GM06990 (cell line): ENCODE data around the gene NRG2.

Experiments
- DNase-seq: peaks from one replicate; pipeline ENCODE4 v3.0.0-alpha.2; 2011; ENCODE audit not compliant: insufficient read length; ENCODE audit errors: extremely low read depth
- H3K27me3 ChIP-seq: replicated peaks from 2 replicates; pipeline ENCODE4 v1.6.0; 2011; ENCODE audit warnings: low read length; ENCODE audit not compliant: control insufficient read depth, insufficient read depth
- H3K36me3 ChIP-seq: 2 replicates; pipeline ENCODE4 v1.5.1; 2011; ENCODE audit warnings: low read length; ENCODE audit not compliant: control insufficient read depth, insufficient read depth
- H3K4me3 ChIP-seq: replicated peaks from 2 replicates; pipeline ENCODE4 v1.5.1; 2011; ENCODE audit warnings: low read depth, mild to moderate bottlenecking, control low read depth, low read length
- CTCF ChIP-seq: IDR thresholded peaks from 2 replicates; pipeline ENCODE4 v1.5.1; 2011; ENCODE audit warnings: low read length, control low read depth, mild to moderate bottlenecking, inconsistent platforms; ENCODE audit not compliant: insufficient read depth, poor library complexity, severe bottlenecking

The NRG2 gene

DNA sequence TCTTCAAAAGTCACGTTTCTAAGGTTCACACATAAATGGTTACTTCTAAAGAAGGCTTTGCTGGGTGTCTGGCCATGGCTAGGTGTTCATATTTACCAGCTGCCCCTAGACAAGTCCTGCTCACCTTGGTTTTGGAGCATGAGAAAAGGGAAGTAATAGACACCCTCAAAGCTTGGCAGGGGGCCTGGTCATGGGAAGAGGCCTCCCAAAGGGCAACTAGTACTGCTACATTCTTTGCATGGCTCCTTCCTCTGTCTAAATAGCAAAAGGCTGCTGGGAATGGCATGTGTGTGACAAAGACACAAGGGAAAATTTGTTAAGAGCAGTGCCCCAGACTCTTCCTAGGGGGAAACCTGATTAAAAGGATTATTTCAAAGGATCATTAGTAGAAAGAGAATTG is 93.4 kb downstream of the NRG2 start:
- no peak for DNase-seq
- no peak for TF ChIP-seq CTCF
- H3K4me3 ChIP-seq: no peak overlapping the region
- H3K36me3 ChIP-seq: no peaks in the 10 kb centered on the region
- H3K27me3 ChIP-seq: no peaks in the 10 kb centered on the region

DNA sequence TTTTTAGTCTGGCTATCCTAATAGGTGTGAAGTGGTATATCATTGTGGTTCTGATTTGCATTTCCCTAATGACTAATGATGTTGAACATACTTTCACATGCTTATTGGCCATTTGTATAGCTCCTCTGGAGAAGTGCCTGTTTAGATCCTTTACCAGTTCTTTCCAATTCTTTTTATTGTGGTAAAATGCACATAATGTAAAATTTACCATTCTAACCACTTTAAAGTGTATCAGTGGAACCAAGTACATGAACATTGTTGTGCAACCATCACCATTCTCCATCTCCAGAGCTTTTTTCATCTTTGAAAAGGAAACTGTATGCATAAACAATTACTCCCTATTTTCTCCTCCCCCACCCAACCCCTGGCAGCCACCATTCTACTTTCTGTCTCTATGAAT is 95.4 kb downstream of the NRG2 start:
- no peak overlapping the region for H3K4me3 ChIP-seq
- H3K36me3 ChIP-seq: no peaks in the 10 kb centered on the region
- DNase-seq: no peak
- no peaks in the 10 kb centered on the region for H3K27me3 ChIP-seq
- TF ChIP-seq CTCF: no peak

DNA sequence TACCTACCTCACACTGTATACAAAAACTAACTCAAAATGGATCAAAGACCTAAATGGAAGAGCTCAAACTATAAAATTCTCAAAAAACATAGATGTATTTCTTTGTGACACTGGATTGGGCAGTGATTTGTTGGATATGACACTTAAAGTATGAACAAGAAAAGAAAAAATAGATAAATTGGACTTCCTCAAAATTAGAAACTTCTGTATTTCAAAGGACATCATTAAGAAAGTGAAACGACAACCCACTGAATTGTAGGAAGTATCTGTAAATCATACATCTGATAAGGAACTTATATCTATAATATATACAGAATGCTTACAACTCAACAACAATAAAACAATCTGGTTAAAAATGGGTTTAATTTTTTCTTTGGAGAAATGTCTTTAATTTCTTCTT is 96.7 kb downstream of the NRG2 start:
- no peak for DNase-seq

DNA sequence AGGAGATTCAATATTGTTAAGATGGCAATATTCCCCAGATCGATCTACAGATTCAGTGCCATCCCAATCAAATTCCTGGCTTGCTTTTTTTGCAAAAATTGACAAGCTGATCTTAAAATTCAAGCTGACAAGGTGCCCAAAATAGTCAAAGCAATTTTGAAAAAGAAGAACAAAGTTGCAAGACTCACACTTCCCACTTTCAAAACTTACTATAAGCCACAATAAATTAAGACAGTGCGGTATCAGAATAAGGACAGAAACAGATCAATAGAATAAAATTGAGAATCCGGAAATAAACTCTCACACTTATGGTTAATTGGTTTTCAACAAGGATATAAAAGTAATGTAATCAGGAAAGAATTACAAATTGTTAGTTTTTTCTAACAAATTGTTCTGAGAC is 97.1 kb downstream of the NRG2 start:
- TF ChIP-seq CTCF: no peak
- Histone ChIP-seq H3K36me3 (no peaks in the 10 kb centered on the region), H3K27me3 (no peaks in the 10 kb centered on the region), H3K4me3 (no peak overlapping the region)
- no peak for DNase-seq

More for the DNA sequence above, 96.7 kb downstream of the NRG2 start:
- Histone ChIP-seq H3K36me3 (no peaks in the 10 kb centered on the region), H3K4me3 (no peak overlapping the region), H3K27me3 (no peaks in the 10 kb centered on the region)
- no peak for TF ChIP-seq CTCF

DNA sequence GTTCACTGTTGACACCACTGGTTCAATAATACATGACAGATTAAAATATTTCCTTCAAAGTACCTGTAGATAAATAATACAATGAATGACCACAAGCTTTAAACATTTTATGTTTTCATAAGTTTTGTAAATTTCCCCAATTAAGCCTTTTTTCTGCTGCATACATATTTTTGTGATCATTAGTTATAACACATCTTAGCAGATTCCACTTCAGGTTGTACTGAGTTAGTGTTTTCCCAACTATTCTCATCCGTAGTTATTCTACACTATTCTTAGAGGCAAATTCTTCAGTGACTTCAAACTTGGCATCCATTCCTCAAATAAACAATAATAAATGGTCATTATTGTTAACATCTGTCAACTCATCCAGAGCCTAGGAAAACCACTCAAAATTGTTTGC is 100.9 kb downstream of the NRG2 start:
- no peak for TF ChIP-seq CTCF
- Histone ChIP-seq H3K36me3 (no peaks in the 10 kb centered on the region), H3K4me3 (no peak overlapping the region), H3K27me3 (no peaks in the 10 kb centered on the region)
- no peak for DNase-seq

DNA sequence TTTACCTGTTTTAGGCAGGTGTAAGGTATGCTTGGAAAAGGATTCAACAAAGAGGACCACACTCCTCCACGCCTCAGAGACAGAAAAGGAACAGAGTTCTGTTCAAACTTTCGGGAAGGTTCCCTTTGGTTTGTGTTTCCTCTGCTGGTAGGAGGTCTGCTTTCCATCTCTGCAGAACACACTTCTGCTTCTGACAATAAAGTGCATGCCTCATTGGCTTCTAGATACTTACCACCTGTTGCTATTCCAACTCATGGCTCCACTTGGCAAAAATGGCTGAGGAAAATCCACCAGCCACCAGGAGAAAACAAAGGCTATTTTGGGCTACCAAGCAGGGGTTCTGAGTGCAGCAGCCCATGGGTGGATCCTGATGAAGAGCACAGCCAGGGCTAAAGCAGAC is 112.7 kb downstream of the NRG2 start:
- H3K27me3 ChIP-seq: no peaks in the 10 kb centered on the region
- no peaks in the 10 kb centered on the region for H3K36me3 ChIP-seq
- no peak overlapping the region for H3K4me3 ChIP-seq
- no peak for TF ChIP-seq CTCF
- DNase-seq: no peak
